Neuron (in vitro differentiated cells): Measurements from ENCODE around the gene CASKIN1.

Experiments
- H2AFZ ChIP-seq: one replicate; pipeline ENCODE4 v1.6.1; 2013; ENCODE audit warnings: low read depth, mild to moderate bottlenecking, inconsistent platforms, low read length, moderate library complexity
- H3K27me3 ChIP-seq: one replicate; pipeline ENCODE4 v1.6.1; 2013; ENCODE audit warnings: low read length; ENCODE audit not compliant: insufficient read depth
- H3K36me3 ChIP-seq: one replicate; pipeline ENCODE4 v1.6.1; 2013; ENCODE audit warnings: low read length; ENCODE audit not compliant: insufficient read depth
- H3K4me1 ChIP-seq: one replicate; pipeline ENCODE4 v1.6.1; 2013; ENCODE audit warnings: low read length; ENCODE audit not compliant: insufficient read depth
- H3K4me3 ChIP-seq: 2 replicates; pipeline ENCODE4 v1.5.1; 2013; ENCODE audit warnings: mild to moderate bottlenecking, low read length, moderate library complexity
- H3K9me3 ChIP-seq: one replicate; pipeline ENCODE4 v1.6.1; 2013; ENCODE audit warnings: low read length

CASKIN1 gene

DNA sequence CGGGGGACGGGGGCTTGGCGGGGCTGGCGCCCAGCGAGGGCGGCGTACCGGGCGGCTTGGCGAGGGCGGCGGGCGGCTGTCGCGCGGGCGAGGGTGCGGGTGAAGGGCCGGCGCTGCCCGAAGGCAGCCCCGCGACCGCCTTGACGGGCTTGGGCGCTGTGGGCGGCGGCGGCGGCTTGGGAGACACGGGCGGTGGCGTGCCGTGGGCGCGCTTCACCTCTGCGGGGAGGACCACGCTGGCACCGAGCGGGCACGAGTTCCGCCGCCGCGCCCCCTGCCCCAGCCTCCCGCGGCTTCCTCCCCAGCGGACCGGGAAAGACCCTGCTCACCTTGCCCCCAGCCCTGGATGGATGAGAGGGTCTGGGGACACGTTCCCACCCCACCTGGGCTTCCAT lies 17.3 kb downstream of the CASKIN1 start:
- Histone ChIP-seq H2AFZ (no peak overlapping the region), H3K27me3 (no peaks in the 10 kb centered on the region), H3K36me3 (peaks cover 44% of the 10 kb centered on the region), H3K4me1 (no peaks in the 10 kb centered on the region), H3K4me3 (no peak overlapping the region), H3K9me3 (no peaks in the 10 kb centered on the region)

DNA sequence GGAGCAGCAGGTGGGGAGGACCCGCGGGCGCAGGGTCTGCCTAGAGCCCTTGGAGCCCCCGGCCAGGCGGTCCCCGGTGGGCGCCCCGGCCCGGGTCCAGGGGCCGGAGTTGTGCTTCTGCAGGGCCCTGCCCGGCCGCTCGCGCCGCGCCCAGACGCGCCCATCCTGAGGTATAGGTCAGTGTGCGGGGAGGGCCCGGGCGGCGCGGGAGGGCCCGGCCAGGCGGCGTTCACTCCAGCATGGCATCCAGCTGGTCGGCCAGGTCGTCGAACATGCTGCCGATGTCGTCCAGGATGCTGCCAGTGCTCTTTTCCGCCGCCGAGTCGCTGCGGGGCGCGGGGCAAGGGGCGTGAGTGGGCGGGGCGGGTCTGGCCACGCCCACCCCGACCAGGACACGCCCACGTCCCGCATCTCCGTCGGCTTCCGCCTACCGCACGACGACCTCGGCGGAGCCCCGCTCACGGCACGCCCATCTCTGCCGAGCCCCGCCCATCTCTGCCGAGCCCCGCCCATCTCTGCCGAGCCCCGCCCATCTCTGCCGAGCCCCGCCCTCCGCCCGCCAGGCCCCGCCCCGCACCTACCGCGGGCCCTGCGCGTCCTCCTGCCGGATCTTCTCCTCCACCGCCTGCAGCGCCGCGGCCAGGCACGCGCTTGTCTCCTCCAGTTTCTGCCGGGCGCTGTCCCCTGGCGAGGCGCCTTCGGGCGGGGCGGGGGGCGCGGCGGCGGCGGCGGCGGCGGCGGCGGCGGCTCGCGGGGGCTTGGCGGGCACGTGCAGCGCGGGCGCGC lies 17.9 kb downstream of the CASKIN1 start:
- Histone ChIP-seq H3K4me3 (no peak overlapping the region), H3K36me3 (peaks cover 46% of the 10 kb centered on the region), H3K27me3 (no peaks in the 10 kb centered on the region), H2AFZ (no peak overlapping the region), H3K4me1 (no peaks in the 10 kb centered on the region), H3K9me3 (no peaks in the 10 kb centered on the region)

DNA sequence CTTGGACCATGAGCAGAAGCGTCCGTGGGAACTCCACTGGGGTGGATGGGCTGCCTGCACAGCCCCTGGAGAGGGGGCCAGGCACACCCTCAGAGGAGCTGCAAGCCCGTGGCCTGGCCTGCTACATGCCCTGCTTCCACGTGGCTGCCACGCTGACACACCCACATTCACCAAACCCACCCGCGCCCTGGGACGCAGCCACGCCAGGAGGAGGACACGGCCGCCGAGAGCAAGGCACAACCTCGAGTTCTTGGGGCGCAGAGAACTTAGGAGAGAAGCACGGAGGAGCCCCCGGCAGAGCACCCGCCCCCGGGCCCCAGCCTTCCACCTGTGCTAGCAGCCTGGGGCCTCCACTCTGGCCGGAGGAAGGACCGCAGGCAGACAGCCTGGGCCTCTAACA lies 18.8 kb downstream of the CASKIN1 start:
- Histone ChIP-seq H3K27me3 (no peaks in the 10 kb centered on the region), H3K9me3 (no peaks in the 10 kb centered on the region), H3K4me1 (no peaks in the 10 kb centered on the region), H3K4me3 (no peak overlapping the region), H2AFZ (no peak overlapping the region), H3K36me3 (peaks cover 53% of the 10 kb centered on the region)

DNA sequence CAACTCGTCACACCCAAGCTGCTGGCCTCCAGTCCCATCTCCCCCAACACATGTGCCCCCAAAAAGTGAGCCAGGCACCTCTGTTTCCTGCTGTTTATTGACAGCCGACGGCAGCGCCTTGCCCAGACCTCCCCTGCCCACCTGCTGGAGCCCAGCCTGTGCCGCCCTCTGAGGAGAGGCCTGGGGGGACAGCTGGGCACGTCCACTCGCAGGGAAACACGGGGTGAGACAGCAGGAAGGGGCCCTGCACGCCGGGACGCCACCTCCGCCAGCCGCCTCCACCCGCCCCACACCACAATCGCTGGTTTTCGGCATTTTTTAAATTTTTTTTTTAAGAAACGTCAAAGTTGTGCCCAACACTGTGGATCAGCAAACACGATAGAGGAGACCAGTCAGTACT lies 19.3 kb downstream of the CASKIN1 start:
- Histone ChIP-seq H3K9me3 (no peaks in the 10 kb centered on the region), H3K36me3 (peaks cover 54% of the 10 kb centered on the region), H2AFZ (no peak overlapping the region), H3K4me1 (no peaks in the 10 kb centered on the region), H3K27me3 (no peaks in the 10 kb centered on the region), H3K4me3 (no peak overlapping the region)

DNA sequence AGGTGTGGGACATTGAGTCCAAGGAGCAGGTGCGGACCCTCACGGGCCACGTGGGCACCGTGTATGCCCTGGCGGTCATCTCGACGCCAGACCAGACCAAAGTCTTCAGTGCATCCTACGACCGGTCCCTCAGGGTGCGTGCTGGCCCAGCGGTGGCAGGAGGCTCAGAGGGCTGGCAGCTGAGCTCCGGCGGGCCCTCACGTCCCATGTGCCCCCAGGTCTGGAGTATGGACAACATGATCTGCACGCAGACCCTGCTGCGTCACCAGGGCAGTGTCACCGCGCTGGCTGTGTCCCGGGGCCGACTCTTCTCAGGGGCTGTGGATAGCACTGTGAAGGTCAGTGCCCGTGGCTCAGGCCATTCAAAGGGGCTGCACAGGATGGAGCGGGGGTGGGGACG lies 20.4 kb downstream of the CASKIN1 start:
- Histone ChIP-seq H3K4me3 (no peak overlapping the region), H3K36me3 (peaks cover 65% of the 10 kb centered on the region), H3K27me3 (no peaks in the 10 kb centered on the region), H3K4me1 (no peaks in the 10 kb centered on the region), H3K9me3 (no peaks in the 10 kb centered on the region), H2AFZ (no peak overlapping the region)

- Histone ChIP-seq H3K4me1 (no peaks in the 10 kb centered on the region), H3K9me3 (no peaks in the 10 kb centered on the region), H3K36me3 (peaks cover 65% of the 10 kb centered on the region), H2AFZ (no peak overlapping the region), H3K4me3 (no peak overlapping the region), H3K27me3 (no peaks in the 10 kb centered on the region)
Observed at GRCh38 chr16:2175454-2175853, 21.0 kb downstream of the CASKIN1 start.

- Histone ChIP-seq H3K4me3 (no peak overlapping the region), H3K4me1 (no peaks in the 10 kb centered on the region), H2AFZ (no peak overlapping the region), H3K9me3 (no peaks in the 10 kb centered on the region), H3K27me3 (no peaks in the 10 kb centered on the region), H3K36me3 (peaks cover 65% of the 10 kb centered on the region)
Observed at GRCh38 chr16:2174396-2175131, 21.8 kb downstream of the CASKIN1 start.

- Histone ChIP-seq H3K4me3 (no peak overlapping the region), H3K9me3 (no peaks in the 10 kb centered on the region), H2AFZ (no peak overlapping the region), H3K27me3 (no peaks in the 10 kb centered on the region), H3K4me1 (no peaks in the 10 kb centered on the region), H3K36me3 (peaks cover 65% of the 10 kb centered on the region)
Observed at GRCh38 chr16:2173916-2174315, 22.5 kb downstream of the CASKIN1 start.

DNA sequence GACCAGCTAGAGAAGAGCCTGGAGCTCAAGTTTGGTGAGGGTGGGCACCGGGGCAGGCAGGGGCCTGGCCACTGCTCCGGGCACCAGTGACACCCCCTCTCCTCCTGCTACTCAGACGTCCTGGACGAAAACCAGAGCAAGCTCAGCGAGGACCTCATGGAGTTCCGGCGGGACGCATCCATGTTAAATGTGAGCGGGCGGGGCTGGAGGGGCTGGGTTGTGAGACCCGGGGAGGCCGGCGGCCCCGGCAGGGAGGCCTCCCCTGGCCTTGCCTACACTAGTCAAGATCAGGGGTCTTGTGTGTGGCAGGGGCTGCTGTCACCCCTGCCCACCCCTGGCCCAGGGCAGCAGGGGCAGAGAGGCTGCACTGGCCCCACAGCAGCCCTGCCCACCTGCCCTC lies 23.0 kb downstream of the CASKIN1 start:
- H3K4me1 ChIP-seq, result no peaks in the 10 kb centered on the region
- peaks cover 66% of the 10 kb centered on the region for H3K36me3 ChIP-seq
- H3K9me3 ChIP-seq, result no peaks in the 10 kb centered on the region
- H2AFZ ChIP-seq, result no peak overlapping the region
- H3K27me3 ChIP-seq, result no peaks in the 10 kb centered on the region
- no peak overlapping the region for H3K4me3 ChIP-seq

- Histone ChIP-seq H2AFZ (no peak overlapping the region), H3K27me3 (no peaks in the 10 kb centered on the region), H3K4me1 (no peaks in the 10 kb centered on the region), H3K9me3 (no peaks in the 10 kb centered on the region), H3K4me3 (no peak overlapping the region), H3K36me3 (peaks cover 69% of the 10 kb centered on the region)
Observed at GRCh38 chr16:2172688-2173335, 23.6 kb downstream of the CASKIN1 start.

DNA sequence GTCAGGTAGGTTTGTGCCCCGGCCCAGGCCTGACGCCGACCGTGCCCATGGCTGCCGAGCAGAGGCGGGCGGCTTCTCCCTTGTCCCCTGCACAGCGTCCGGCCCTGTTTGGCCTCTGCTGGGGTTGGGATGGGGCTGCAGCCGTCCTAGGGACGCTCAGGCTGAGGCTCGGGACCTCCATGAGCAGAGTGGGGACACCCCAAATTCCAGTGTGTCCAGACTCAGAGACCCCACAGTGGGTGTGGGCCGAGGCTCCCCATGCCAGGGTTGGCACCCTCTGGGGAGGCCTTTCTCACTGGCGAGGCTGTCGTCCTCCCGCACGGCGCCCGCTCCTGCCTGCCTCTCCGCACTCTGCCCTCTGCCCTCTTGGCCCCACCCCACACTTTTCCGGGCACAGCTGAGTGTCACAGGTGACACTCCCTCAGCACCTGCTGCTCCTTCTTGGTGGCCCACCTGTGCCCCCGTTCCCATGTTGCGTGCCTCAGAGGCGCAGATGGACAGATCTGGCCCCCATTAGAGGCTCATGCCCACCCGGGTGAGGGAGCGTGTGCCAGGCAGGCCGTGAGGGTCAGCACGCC lies 24.7 kb downstream of the CASKIN1 start:
- peaks cover 65% of the 10 kb centered on the region for H3K36me3 ChIP-seq
- H3K4me1 ChIP-seq, result no peaks in the 10 kb centered on the region
- no peaks in the 10 kb centered on the region for H3K27me3 ChIP-seq
- H3K9me3 ChIP-seq, result no peaks in the 10 kb centered on the region
- no peak overlapping the region for H3K4me3 ChIP-seq
- H2AFZ ChIP-seq, result no peak overlapping the region

DNA sequence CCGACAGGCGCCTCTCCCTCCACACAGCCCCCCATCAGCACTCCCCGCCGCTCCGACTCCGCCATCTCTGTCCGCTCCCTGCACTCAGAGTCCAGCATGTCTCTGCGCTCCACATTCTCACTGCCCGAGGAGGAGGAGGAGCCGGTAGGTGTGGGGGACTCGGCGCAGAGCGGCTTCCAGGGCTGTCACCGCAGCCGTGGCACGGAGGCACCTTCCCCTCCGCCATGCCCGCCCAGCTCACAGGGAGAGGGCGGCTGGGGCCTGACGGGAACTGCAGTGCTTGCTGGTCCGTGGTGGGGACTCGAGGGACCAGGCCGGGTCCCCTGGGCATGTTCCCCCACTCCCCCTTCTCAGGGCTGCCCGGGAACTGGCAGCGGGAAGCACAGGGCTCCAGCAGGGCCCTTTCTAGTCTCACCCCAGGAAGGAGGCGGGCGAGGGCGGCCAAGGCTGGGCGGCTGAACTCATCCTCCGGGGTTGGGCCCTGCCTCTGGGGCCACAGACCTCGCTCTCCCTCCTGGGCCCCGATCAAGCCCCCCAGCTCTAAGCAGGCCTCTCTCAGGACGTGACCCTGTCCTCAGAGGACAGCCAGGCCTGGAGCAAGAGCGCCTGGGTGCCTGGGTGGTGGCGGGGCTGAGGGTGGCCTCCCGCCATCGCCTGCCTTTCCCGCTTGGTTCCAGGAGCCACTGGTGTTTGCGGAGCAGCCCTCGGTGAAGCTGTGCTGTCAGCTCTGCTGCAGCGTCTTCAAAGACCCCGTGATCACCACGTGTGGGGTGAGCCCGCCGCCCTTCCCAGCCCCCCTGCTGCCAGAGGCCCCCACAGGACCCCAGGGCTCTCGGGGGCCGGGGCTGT lies 25.6 kb downstream of the CASKIN1 start:
- Histone ChIP-seq H3K9me3 (no peaks in the 10 kb centered on the region), H3K4me3 (no peak overlapping the region), H3K4me1 (no peaks in the 10 kb centered on the region), H3K36me3 (peaks cover 63% of the 10 kb centered on the region), H2AFZ (no peak overlapping the region), H3K27me3 (no peaks in the 10 kb centered on the region)
